Osteoblast (primary cell): ENCODE results near the gene DIMT1. TPM values are rescaled to one million over a fixed set of nuclear protein-coding genes. Genes with fewer than 3 reads are reported as not detected.

ENCODE experiments used
- DNase-seq: peaks from one replicate; pipeline ENCODE4 v3.0.0; 2011; ENCODE audit warnings: low spot score, mixed read lengths; ENCODE audit not compliant: insufficient read length; ENCODE audit errors: missing footprints
- H2AFZ ChIP-seq: 2 replicates; pipeline ENCODE4 v1.6.0; 2011; ENCODE audit warnings: mild to moderate bottlenecking, low read length
- H3K27ac ChIP-seq: 2 replicates; pipeline ENCODE4 v1.5.1; 2011; ENCODE audit warnings: mild to moderate bottlenecking, low read depth, low read length, moderate library complexity
- H3K27me3 ChIP-seq: 2 replicates; pipeline ENCODE4 v1.6.0; 2012; ENCODE audit warnings: mild to moderate bottlenecking, control low read depth, inconsistent platforms, low read length, moderate library complexity; ENCODE audit not compliant: insufficient read depth
- H3K36me3 ChIP-seq: 2 replicates; pipeline ENCODE4 v1.5.1; 2011; ENCODE audit warnings: mild to moderate bottlenecking, low read length, control low read depth, moderate library complexity; ENCODE audit not compliant: insufficient read depth
- H3K4me1 ChIP-seq: 2 replicates; pipeline ENCODE4 v1.5.1; 2011; ENCODE audit warnings: mild to moderate bottlenecking, low read length, control low read depth, moderate library complexity; ENCODE audit not compliant: insufficient read depth
- H3K4me2 ChIP-seq: 2 replicates; pipeline ENCODE4 v1.6.0; 2011; ENCODE audit warnings: mild to moderate bottlenecking, low read length; ENCODE audit not compliant: insufficient read depth
- H3K4me3 ChIP-seq: fragments of 200-600 bp; sonication (generic); 3 replicates; pipeline ENCODE4 v1.5.1; 2012; ENCODE audit warnings: mild to moderate bottlenecking, low read length, inconsistent platforms; ENCODE audit not compliant: insufficient read depth
- H3K79me2 ChIP-seq: 2 replicates; pipeline ENCODE4 v1.6.0; 2012; ENCODE audit warnings: mild to moderate bottlenecking, low read length, control low read depth, inconsistent platforms; ENCODE audit not compliant: insufficient read depth
- H3K9me3 ChIP-seq: 2 replicates; pipeline ENCODE4 v1.5.1; 2011; ENCODE audit warnings: low read depth, low read length, control low read depth
- H4K20me1 ChIP-seq: 2 replicates; pipeline ENCODE4 v1.6.0; 2012; ENCODE audit warnings: mild to moderate bottlenecking, low read length, control low read depth; ENCODE audit not compliant: insufficient read depth
- CTCF ChIP-seq: IDR thresholded peaks from 2 replicates; pipeline ENCODE4 v1.5.1; 2011; ENCODE audit warnings: mild to moderate bottlenecking, low read depth, low read length, moderate library complexity; ENCODE audit errors: extremely low read depth
- total RNA-seq: library from RNA; depleted of rRNA; stranded (reverse); fragments of >200 nt; gene quantifications from 2 replicates; pipeline ENCODE4 v1.2.3, GENCODE V29; 2012

The DIMT1 gene
- total RNA-seq, 1 donor = 34.7 TPM

- Histone ChIP-seq H3K4me2 (no peak overlapping the region), H3K27me3 (no peaks in the 10 kb centered on the region), H3K27ac (no peak overlapping the region), H3K9me3 (no peaks in the 10 kb centered on the region), H2AFZ (no peak overlapping the region), H3K36me3 (no peaks in the 10 kb centered on the region), H3K4me3 (no peak overlapping the region), H3K4me1 (peaks cover 5% of the 10 kb centered on the region), H3K79me2 (peaks cover 68% of the 10 kb centered on the region), H4K20me1 (peaks cover 17% of the 10 kb centered on the region)
- TF ChIP-seq CTCF = no peak
- DNase-seq = no peak
Observed at GRCh38 chr5:62343428-62343827, 60.3 kb downstream of the DIMT1 start.

- DNase-seq = no peak
- Histone ChIP-seq H3K79me2 (peaks cover 77% of the 10 kb centered on the region), H3K4me3 (no peak overlapping the region), H3K4me1 (peaks cover 5% of the 10 kb centered on the region), H3K27ac (no peak overlapping the region), H2AFZ (no peak overlapping the region), H3K4me2 (no peak overlapping the region), H4K20me1 (peaks cover 17% of the 10 kb centered on the region), H3K9me3 (no peaks in the 10 kb centered on the region), H3K27me3 (no peaks in the 10 kb centered on the region), H3K36me3 (no peaks in the 10 kb centered on the region)
- no peak for TF ChIP-seq CTCF
Observed at GRCh38 chr5:62342476-62342837, 61.2 kb downstream of the DIMT1 start.

- H2AFZ ChIP-seq = no peak overlapping the region
- no peaks in the 10 kb centered on the region for H3K27me3 ChIP-seq
- peaks cover 17% of the 10 kb centered on the region for H4K20me1 ChIP-seq
- DNase-seq = no peak
- peaks cover 5% of the 10 kb centered on the region for H3K4me1 ChIP-seq
- H3K27ac ChIP-seq = no peak overlapping the region
- no peak overlapping the region for H3K4me2 ChIP-seq
- no peak for TF ChIP-seq CTCF
- peaks cover 76% of the 10 kb centered on the region for H3K79me2 ChIP-seq
- no peak overlapping the region for H3K4me3 ChIP-seq
- no peaks in the 10 kb centered on the region for H3K9me3 ChIP-seq
- no peaks in the 10 kb centered on the region for H3K36me3 ChIP-seq
Observed at GRCh38 chr5:62341783-62342475, 61.8 kb downstream of the DIMT1 start.

GRCh38 chr5:62340979-62341378, 62.7 kb downstream of the DIMT1 start:
- Histone ChIP-seq H3K4me2 (no peak overlapping the region), H2AFZ (no peak overlapping the region), H3K27ac (no peak overlapping the region), H3K36me3 (no peaks in the 10 kb centered on the region), H4K20me1 (peaks cover 17% of the 10 kb centered on the region), H3K4me3 (no peak overlapping the region), H3K79me2 (peaks cover 77% of the 10 kb centered on the region), H3K27me3 (no peaks in the 10 kb centered on the region), H3K9me3 (no peaks in the 10 kb centered on the region), H3K4me1 (peaks cover 5% of the 10 kb centered on the region)
- no peak for DNase-seq
- no peak for TF ChIP-seq CTCF
